HepG2 (cell line): ENCODE results near the gene ZSWIM7. TPM values are rescaled to one million over a fixed set of nuclear protein-coding genes. Genes with fewer than 3 reads are reported as not detected.

Experiments used
- ARNTL ChIP-seq: sonication (generic); formaldehyde crosslinking; IDR thresholded peaks from 2 replicates; pipeline ENCODE4 v1.4.0; 2020; ENCODE audit warnings: mild to moderate bottlenecking, missing genetic modification reagents
- CHD4 ChIP-seq: fragments of 200-600 bp; sonication (generic); IDR thresholded peaks from 2 replicates; pipeline ENCODE4 v1.7.0; 2017; ENCODE audit warnings: mild to moderate bottlenecking, low read length, borderline replicate concordance
- DMAP1 ChIP-seq: IDR thresholded peaks from 2 replicates; pipeline ENCODE4 v1.6.1; 2016
- E2F5 ChIP-seq: sonication (generic); formaldehyde crosslinking; conservative IDR thresholded peaks from 2 replicates; pipeline ENCODE4 v1.4.0; 2020; ENCODE audit warnings: missing genetic modification reagents
- ELF1 ChIP-seq: sonication (generic); formaldehyde crosslinking; IDR thresholded peaks from 2 replicates; pipeline ENCODE4 v1.4.0; 2020; ENCODE audit warnings: missing genetic modification reagents
- GPN1 ChIP-seq: sonication (generic); formaldehyde crosslinking; IDR thresholded peaks from 2 replicates; pipeline ENCODE4 v1.5.1; 2020; ENCODE audit warnings: missing genetic modification reagents, borderline replicate concordance
- IKZF5 ChIP-seq: IDR thresholded peaks from 2 replicates; pipeline ENCODE4 v1.6.1; 2018; ENCODE audit warnings: missing genetic modification reagents, mild to moderate bottlenecking, missing compliant biosample characterization
- KAT8 ChIP-seq: IDR thresholded peaks from 2 replicates; pipeline ENCODE4 v1.6.1; 2016; ENCODE audit warnings: missing genetic modification reagents, missing compliant biosample characterization
- KMT2B ChIP-seq: IDR thresholded peaks from 2 replicates; pipeline ENCODE4 v1.6.1; 2016; ENCODE audit warnings: missing genetic modification reagents, missing compliant biosample characterization
- MAFF ChIP-seq: IDR thresholded peaks from 2 replicates; pipeline ENCODE4 v1.6.1; 2011; ENCODE audit warnings: low read depth, low read length, improper control_type of control experiment
- MEF2D ChIP-seq: sonication (generic); formaldehyde crosslinking; IDR thresholded peaks from 2 replicates; pipeline ENCODE4 v1.5.1; 2020; ENCODE audit warnings: mild to moderate bottlenecking, missing genetic modification reagents
- MTF1 ChIP-seq: sonication (generic); formaldehyde crosslinking; IDR thresholded peaks from 2 replicates; pipeline ENCODE4 v1.5.0; 2020; ENCODE audit warnings: missing genetic modification reagents
- PHB2 ChIP-seq: fragments of 450-650 bp; IDR thresholded peaks from 2 replicates; pipeline ENCODE4 v1.6.1; 2018; ENCODE audit not compliant: partially characterized antibody
- RORA ChIP-seq: sonication (generic); formaldehyde crosslinking; IDR thresholded peaks from 2 replicates; pipeline ENCODE4 v1.5.0; 2020; ENCODE audit warnings: mild to moderate bottlenecking, missing genetic modification reagents, moderate library complexity
- SP2 ChIP-seq: sonication (generic); formaldehyde crosslinking; IDR thresholded peaks from 2 replicates; pipeline ENCODE4 v1.5.1; 2020; ENCODE audit warnings: mild to moderate bottlenecking, missing genetic modification reagents
- TFDP1 ChIP-seq: IDR thresholded peaks from 2 replicates; pipeline ENCODE4 v1.6.1; 2016; ENCODE audit warnings: missing compliant biosample characterization, missing genetic modification reagents, borderline replicate concordance
- THAP7 ChIP-seq: sonication (generic); formaldehyde crosslinking; IDR thresholded peaks from 2 replicates; pipeline ENCODE4 v1.8.1; 2023; ENCODE audit warnings: mild to moderate bottlenecking, missing genetic modification reagents
- TRIM24 ChIP-seq: sonication (generic); formaldehyde crosslinking; IDR thresholded peaks from 2 replicates; pipeline ENCODE4 v1.8.0; 2022; ENCODE audit warnings: mild to moderate bottlenecking, missing genetic modification reagents
- YEATS2 ChIP-seq: sonication (generic); formaldehyde crosslinking; IDR thresholded peaks from 2 replicates; pipeline ENCODE4 v1.4.0; 2020; ENCODE audit warnings: missing genetic modification reagents, borderline replicate concordance
- ZBTB42 ChIP-seq: sonication (generic); formaldehyde crosslinking; IDR thresholded peaks from 2 replicates; pipeline ENCODE4 v1.5.0; 2020; ENCODE audit warnings: mild to moderate bottlenecking, missing genetic modification reagents
- ZNF18 ChIP-seq: sonication (generic); formaldehyde crosslinking; IDR thresholded peaks from 2 replicates; pipeline ENCODE4 v1.8.0; 2022; ENCODE audit warnings: mild to moderate bottlenecking, missing genetic modification reagents; ENCODE audit not compliant: insufficient replicate concordance
- ZNF33B ChIP-seq: sonication (generic); formaldehyde crosslinking; IDR thresholded peaks from 2 replicates; pipeline ENCODE4 v1.5.1; 2020; ENCODE audit warnings: mild to moderate bottlenecking, missing genetic modification reagents
- ZNF513 ChIP-seq: sonication (generic); formaldehyde crosslinking; conservative IDR thresholded peaks from 2 replicates; pipeline ENCODE4 v1.5.0; 2020; ENCODE audit warnings: missing genetic modification reagents
- ZNF569 ChIP-seq: sonication (generic); formaldehyde crosslinking; IDR thresholded peaks from 2 replicates; pipeline ENCODE4 v1.5.0; 2020; ENCODE audit warnings: mild to moderate bottlenecking, missing genetic modification reagents, moderate library complexity, borderline replicate concordance
- ZNF652 ChIP-seq: IDR thresholded peaks from 2 replicates; pipeline ENCODE4 v1.6.1; 2016; ENCODE audit warnings: low read depth, borderline replicate concordance
- ZSCAN30 ChIP-seq: sonication (generic); formaldehyde crosslinking; IDR thresholded peaks from 2 replicates; pipeline ENCODE4 v1.5.0; 2020; ENCODE audit warnings: mild to moderate bottlenecking, missing genetic modification reagents
- polyA plus RNA-seq, 8 experiments: library from polyadenylated mRNA; depleted of rRNA in 3 of 8; stranded (reverse) in 7 of 8; unstranded in 1 of 8; fragments of >200 nt; fragmentation: Illumina TruSeq in 4 of 8; extraction: Trizol in 4 of 8; gene quantifications; 2 replicates each; pipeline versions ENCODE4 v1.2.1 to v1.2.3, GENCODE V29; 2011 to 2016; ENCODE audit warnings: low read depth in 4 of 8, missing spikeins in 1 of 8, mixed read lengths in 1 of 8; ENCODE audit not compliant: insufficient read depth in 1 of 8
- total RNA-seq, 5 experiments: library from RNA; depleted of rRNA; stranded (reverse); fragments of >200 nt; fragmentation: Illumina TruSeq; extraction: Trizol; gene quantifications; 2 replicates each; pipeline ENCODE4 v1.2.3, GENCODE V29; 2016; ENCODE audit warnings: low read depth in 1 of 5

ZSWIM7 gene
- total and polyA plus RNA-seq, 2 of the 13 experiments (the other 11 are each of a cell fraction or from before 2014, with no cell fraction given) = 13.1 to 28.1 TPM

GRCh38 chr17:16040710-16041251 is 41.3 kb upstream of the ZSWIM7 start (continued):
- TF ChIP-seq ZNF18 (CRISPR knock-in tag) = peak; percentile 60
- peak; percentile 85 for TF ChIP-seq CHD4
- no peak for TF ChIP-seq THAP7 (CRISPR knock-in tag)
- no peak for TF ChIP-seq ZNF33B (CRISPR knock-in tag)
- no peak for TF ChIP-seq ZNF513
- TF ChIP-seq MTF1 = no peak
- TF ChIP-seq MAFF = peak; percentile 100
- no peak for TF ChIP-seq TFDP1 (CRISPR knock-in tag)
- peak; percentile 42; the same call in 1 of the 2 replicates for TF ChIP-seq ELF1 (CRISPR knock-in tag)
- no peak for TF ChIP-seq RORA
- no peak for TF ChIP-seq ZSCAN30 (CRISPR knock-in tag)
- no peak for TF ChIP-seq PHB2
- TF ChIP-seq TRIM24 = no peak
- TF ChIP-seq DMAP1 (CRISPR knock-in tag) = no peak
- no peak for TF ChIP-seq YEATS2
- TF ChIP-seq E2F5 (CRISPR knock-in tag) = no peak
- no peak for TF ChIP-seq ZNF652 (CRISPR knock-in tag)
- TF ChIP-seq MEF2D (CRISPR knock-in tag) = 0 out of 2 replicates have a peak, but pooled peaks have one; percentile 22
- TF ChIP-seq ARNTL = no peak
- TF ChIP-seq GPN1 (CRISPR knock-in tag) = no peak
- TF ChIP-seq KMT2B (CRISPR knock-in tag) = no peak
- TF ChIP-seq SP2 (CRISPR knock-in tag) = no peak
- no peak for TF ChIP-seq ZNF569 (CRISPR knock-in tag)
- peak; percentile 69 for TF ChIP-seq IKZF5 (CRISPR knock-in tag)
- no peak for TF ChIP-seq ZBTB42 (CRISPR knock-in tag)
- TF ChIP-seq KAT8 = no peak; the same call in 1 of the 2 replicates
